ENCODE data around the gene IQCB1.

- TF ChIP-seq CTCF (IDR thresholded peaks at IDR 0.05) (no peak), POLR2A (IDR thresholded peaks at IDR 0.05) (no peak)
These were observed 1.2 kb upstream of the IQCB1 start for GRCh38 chr3:121836064-121836463.
